ENCODE measurements around the gene IL12RB2.

IL12RB2 gene

GRCh38 chr1:67429528-67430357, 122.1 kb downstream of the IL12RB2 start (continued):
- no peak for TF ChIP-seq ZNF324 (tag by site-specific recombination; IDR thresholded peaks at IDR 0.05)
- TF ChIP-seq ZNF704 (tag by site-specific recombination; IDR thresholded peaks at IDR 0.05) = no peak
- peak; percentile 50; the same call in 1 of the 2 replicates for TF ChIP-seq ZNF391 (tag by site-specific recombination; IDR thresholded peaks at IDR 0.05; ENCODE audit: borderline replicate concordance, low read depth)
- no peak; the same call in 1 of the 2 replicates for TF ChIP-seq SP7 (tag by site-specific recombination; IDR thresholded peaks at IDR 0.05)
- TF ChIP-seq ZNF24 (tag by site-specific recombination; IDR thresholded peaks at IDR 0.05) = no peak
- 0 out of 2 replicates have a peak, but pooled peaks have one; percentile 24 for TF ChIP-seq ZNF449 (tag by site-specific recombination; IDR thresholded peaks at IDR 0.05)
- TF ChIP-seq AEBP2 (tag by site-specific recombination; IDR thresholded peaks at IDR 0.05; ENCODE audit: borderline replicate concordance) = no peak
- peak; percentile 48; the same call in 1 of the 2 replicates for TF ChIP-seq ZFP69B (tag by site-specific recombination; IDR thresholded peaks at IDR 0.05)
- TF ChIP-seq ZFP37 (tag by site-specific recombination; IDR thresholded peaks at IDR 0.05) = peak; percentile 64; the same call in 1 of the 2 replicates
- TF ChIP-seq INSM2 (tag by site-specific recombination; IDR thresholded peaks at IDR 0.05) = peak; percentile 8; the same call in 1 of the 2 replicates
- TF ChIP-seq CTCF (tag by site-specific recombination; IDR thresholded peaks at IDR 0.05) = peak; percentile 31
- TF ChIP-seq ZNF585B (tag by site-specific recombination; IDR thresholded peaks at IDR 0.05) = no peak
- no peak for TF ChIP-seq SP3 (tag by site-specific recombination; IDR thresholded peaks at IDR 0.05)
- TF ChIP-seq ZNF692 (tag by site-specific recombination; IDR thresholded peaks at IDR 0.05) = 0 out of 2 replicates have a peak, but pooled peaks have one; percentile 6
- no peak for TF ChIP-seq ZNF26 (tag by site-specific recombination; IDR thresholded peaks at IDR 0.05)
- no peak for TF ChIP-seq ZBTB6 (tag by site-specific recombination; IDR thresholded peaks at IDR 0.05)
- no peak for TF ChIP-seq ZNF785 (tag by site-specific recombination; IDR thresholded peaks at IDR 0.05)
- no peak for TF ChIP-seq ZNF311 (tag by site-specific recombination; IDR thresholded peaks at IDR 0.05; ENCODE audit: borderline replicate concordance)
- TF ChIP-seq ZSCAN4 (tag by site-specific recombination; IDR thresholded peaks at IDR 0.05) = no peak; the same call in 1 of the 2 replicates
- no peak for TF ChIP-seq REPIN1 (tag by site-specific recombination; IDR thresholded peaks at IDR 0.05; ENCODE audit: low read depth)
- no peak for TF ChIP-seq ZNF302 (tag by site-specific recombination; IDR thresholded peaks at IDR 0.05; ENCODE audit: low read depth)
- no peak for TF ChIP-seq OSR2 (tag by site-specific recombination; IDR thresholded peaks at IDR 0.05)
- TF ChIP-seq WT1 (tag by site-specific recombination; IDR thresholded peaks at IDR 0.05) = no peak
- no peak for TF ChIP-seq ZNF433 (tag by site-specific recombination; IDR thresholded peaks at IDR 0.05; ENCODE audit: low read depth)
- TF ChIP-seq PRDM1 (tag by site-specific recombination; IDR thresholded peaks at IDR 0.05) = no peak

Data from HEK293 (cell line).